Measurements from ENCODE around the gene EBPL. TPM values are rescaled to one million over a fixed set of nuclear protein-coding genes. Genes with fewer than 3 reads are reported as not detected.

The EBPL gene
- polyA plus RNA-seq, 1 of the 3 experiments (the other 2 are of a cell fraction), result 113 TPM

DNA sequence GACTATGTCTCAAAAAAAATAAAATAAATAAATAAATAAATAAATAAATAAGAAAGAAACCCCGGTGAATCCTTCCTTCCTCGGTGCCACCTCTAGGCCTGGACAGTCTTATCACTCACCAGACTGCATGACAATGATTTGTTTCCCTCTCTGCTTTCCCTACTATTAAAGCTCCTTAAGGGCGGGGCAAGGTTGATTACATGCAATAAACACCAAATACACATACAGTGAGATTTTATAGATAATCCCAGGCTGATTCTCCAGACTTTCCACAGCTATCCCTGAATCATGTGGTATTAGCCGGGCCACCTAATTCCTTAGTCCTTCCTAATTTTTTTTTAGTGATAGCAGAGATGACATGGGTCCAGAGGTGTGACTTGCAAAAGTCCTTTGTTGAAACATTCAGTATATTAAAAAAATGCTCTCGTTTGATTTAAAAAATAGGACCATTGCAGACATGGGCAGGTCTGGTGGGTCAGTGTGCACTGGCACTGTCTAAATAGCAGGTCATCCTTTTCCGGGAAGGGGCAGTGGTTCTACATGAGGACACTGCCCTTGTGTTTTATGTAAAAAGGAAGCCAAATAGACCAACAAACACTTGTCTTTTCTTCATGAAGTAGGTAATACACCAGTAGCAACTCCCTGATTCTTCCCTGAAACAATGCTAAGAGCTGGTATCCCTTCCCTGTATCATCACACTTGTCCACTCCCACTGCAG is 14.5 kb downstream of the EBPL start:
- H3F3A ChIP-seq (replicated peaks; ENCODE audit: insufficient read depth), result no peaks in the 10 kb centered on the region
- no peak for DNase-seq
- no peak overlapping the region for H3K4me2 ChIP-seq
- H2AFZ ChIP-seq (ENCODE audit: low read depth), result no peak overlapping the region
- no peaks in the 10 kb centered on the region for H3K9me3 ChIP-seq
- no peak for TF ChIP-seq FOXM1 (IDR thresholded peaks at IDR 0.05; ENCODE audit: low read depth)
- TF ChIP-seq RAD21 (IDR thresholded peaks at IDR 0.05; ENCODE audit: low read length), result no peak
- no peak for TF ChIP-seq TAF1 (IDR thresholded peaks at IDR 0.05; ENCODE audit: borderline replicate concordance, low read depth, low read length)
- no peak overlapping the region for H3K4me3 ChIP-seq (ENCODE audit: low read depth in 2 of 2, low read length in 1 of 2)
- POLR2A ChIA-PET, result no interaction called here
- no peak overlapping the region for H3K9ac ChIP-seq
- H3K36me3 ChIP-seq (replicated peaks in 1 of 2; ENCODE audit: control insufficient read depth in 1 of 2, insufficient read depth in 2 of 2, low read length in 1 of 2), result peaks cover 3 to 5% of the 10 kb centered on the region in 2 experiments
- peaks cover 72% of the 10 kb centered on the region for H3K79me2 ChIP-seq (ENCODE audit: insufficient read depth)
- H3K27ac ChIP-seq (ENCODE audit: low read depth in 2 of 2, low read length in 1 of 2), result no peak overlapping the region
- no peaks in the 10 kb centered on the region for H3K4me1 ChIP-seq (ENCODE audit: control insufficient read depth in 1 of 2, insufficient read depth in 2 of 2, low read depth in 1 of 2, low read length in 1 of 2)
- 92% methylated on average over 6 of the region's 6 CpGs for WGBS (ENCODE audit: low lambda C conversion rate)
- H3K9me2 ChIP-seq, result no peaks in the 10 kb centered on the region
- H4K20me1 ChIP-seq (ENCODE audit: insufficient read depth), result no peaks in the 10 kb centered on the region
- no peaks in the 10 kb centered on the region for H3K27me3 ChIP-seq (ENCODE audit: insufficient read depth)
- CTCF ChIA-PET, result interaction anchor here (1.3 kb wide), 1 partner anchor 170 kb away, joined by 3 read pairs; no protein-coding TSS in a partner anchor

DNA sequence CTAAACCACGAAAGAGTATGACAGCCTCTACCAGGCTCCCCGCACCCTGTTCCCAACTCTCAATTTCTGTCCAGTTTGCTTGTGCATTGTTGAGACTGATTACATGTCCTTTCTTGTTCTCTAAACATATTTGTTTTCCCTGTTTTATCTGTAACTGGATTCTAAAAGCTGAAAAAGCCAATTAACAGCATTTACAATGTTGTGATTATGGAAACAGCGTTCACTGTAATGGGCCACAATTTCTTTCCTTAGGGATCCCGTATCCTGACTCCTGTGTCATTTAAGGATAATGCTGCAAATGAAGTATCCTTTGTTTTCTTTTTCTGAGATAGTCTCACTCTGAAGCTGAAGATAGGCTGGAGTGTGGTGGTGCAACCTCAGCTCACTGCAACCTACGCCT is 20.5 kb downstream of the EBPL start:
- no peaks in the 10 kb centered on the region for H3K27me3 ChIP-seq (ENCODE audit: insufficient read depth)

More for the DNA sequence above, 20.5 kb downstream of the EBPL start:
- Histone ChIP-seq H3K36me3 (replicated peaks in 1 of 2; ENCODE audit: control insufficient read depth in 1 of 2, insufficient read depth in 2 of 2, low read length in 1 of 2) (peaks cover 7 to 8% of the 10 kb centered on the region in 2 experiments), H3K27ac (ENCODE audit: low read depth in 2 of 2, low read length in 1 of 2) (no peak overlapping the region), H3K79me2 (ENCODE audit: insufficient read depth) (peaks cover 43% of the 10 kb centered on the region), H3K4me2 (no peak overlapping the region), H3K4me3 (ENCODE audit: low read depth in 2 of 2, low read length in 1 of 2) (no peak overlapping the region), H3K9me2 (no peaks in the 10 kb centered on the region), H4K20me1 (ENCODE audit: insufficient read depth) (no peaks in the 10 kb centered on the region), H3K9me3 (no peaks in the 10 kb centered on the region), H3K4me1 (ENCODE audit: control insufficient read depth in 1 of 2, insufficient read depth in 2 of 2, low read depth in 1 of 2, low read length in 1 of 2) (peaks cover 0 to 3% of the 10 kb centered on the region in 2 experiments; a peak in 1 of 4 replicates), H2AFZ (ENCODE audit: low read depth) (no peak overlapping the region), H3F3A (replicated peaks; ENCODE audit: insufficient read depth) (no peaks in the 10 kb centered on the region), H3K9ac (no peak overlapping the region)
- POLR2A ChIA-PET, result no interaction called here
- DNase-seq, result no peak
- 87% methylated on average over 5 of the region's 5 CpGs for WGBS (ENCODE audit: low lambda C conversion rate)
- TF ChIP-seq FOSL2 (IDR thresholded peaks at IDR 0.05; ENCODE audit: borderline replicate concordance, low read depth), result no peak
- TF ChIP-seq SMC3 (IDR thresholded peaks at IDR 0.05; ENCODE audit: low read depth, low read length), result no peak
- no peak for TF ChIP-seq RAD21 (IDR thresholded peaks at IDR 0.05; ENCODE audit: low read length)
- TF ChIP-seq GATA2 (CRISPR knock-in tag; IDR thresholded peaks at IDR 0.05), result no peak
- TF ChIP-seq, protein P1, sequence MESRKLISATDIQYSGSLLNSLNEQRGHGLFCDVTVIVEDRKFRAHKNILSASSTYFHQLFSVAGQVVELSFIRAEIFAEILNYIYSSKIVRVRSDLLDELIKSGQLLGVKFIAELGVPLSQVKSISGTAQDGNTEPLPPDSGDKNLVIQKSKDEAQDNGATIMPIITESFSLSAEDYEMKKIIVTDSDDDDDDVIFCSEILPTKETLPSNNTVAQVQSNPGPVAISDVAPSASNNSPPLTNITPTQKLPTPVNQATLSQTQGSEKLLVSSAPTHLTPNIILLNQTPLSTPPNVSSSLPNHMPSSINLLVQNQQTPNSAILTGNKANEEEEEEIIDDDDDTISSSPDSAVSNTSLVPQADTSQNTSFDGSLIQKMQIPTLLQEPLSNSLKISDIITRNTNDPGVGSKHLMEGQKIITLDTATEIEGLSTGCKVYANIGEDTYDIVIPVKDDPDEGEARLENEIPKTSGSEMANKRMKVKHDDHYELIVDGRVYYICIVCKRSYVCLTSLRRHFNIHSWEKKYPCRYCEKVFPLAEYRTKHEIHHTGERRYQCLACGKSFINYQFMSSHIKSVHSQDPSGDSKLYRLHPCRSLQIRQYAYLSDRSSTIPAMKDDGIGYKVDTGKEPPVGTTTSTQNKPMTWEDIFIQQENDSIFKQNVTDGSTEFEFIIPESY (IDR thresholded peaks at IDR 0.05; ENCODE audit: borderline replicate concordance, low read depth), result no peak
- TF ChIP-seq POLR2AphosphoS5 (IDR thresholded peaks at IDR 0.05; ENCODE audit: low read depth, low read length), result no peak
- TF ChIP-seq RCOR1 (IDR thresholded peaks at IDR 0.05; ENCODE audit: low read length), result no peak
- TF ChIP-seq GABPA (IDR thresholded peaks at IDR 0.05; ENCODE audit: low read depth), result no peak
- TF ChIP-seq NFIC (IDR thresholded peaks at IDR 0.05; ENCODE audit: borderline replicate concordance), result no peak
- TF ChIP-seq YY1 (IDR thresholded peaks at IDR 0.05; ENCODE audit: low read depth), result no peak
- TF ChIP-seq MEF2A (IDR thresholded peaks at IDR 0.05; ENCODE audit: borderline replicate concordance, low read depth), result no peak
- TF ChIP-seq RXRA (IDR thresholded peaks at IDR 0.05; ENCODE audit: borderline replicate concordance, low read depth), result no peak
- TF ChIP-seq, protein P2, sequence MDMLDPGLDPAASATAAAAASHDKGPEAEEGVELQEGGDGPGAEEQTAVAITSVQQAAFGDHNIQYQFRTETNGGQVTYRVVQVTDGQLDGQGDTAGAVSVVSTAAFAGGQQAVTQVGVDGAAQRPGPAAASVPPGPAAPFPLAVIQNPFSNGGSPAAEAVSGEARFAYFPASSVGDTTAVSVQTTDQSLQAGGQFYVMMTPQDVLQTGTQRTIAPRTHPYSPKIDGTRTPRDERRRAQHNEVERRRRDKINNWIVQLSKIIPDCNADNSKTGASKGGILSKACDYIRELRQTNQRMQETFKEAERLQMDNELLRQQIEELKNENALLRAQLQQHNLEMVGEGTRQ (IDR thresholded peaks at IDR 0.05; ENCODE audit: borderline replicate concordance, low read depth, low read length), result no peak
- no peak for TF ChIP-seq CHD2 (IDR thresholded peaks at IDR 0.05; ENCODE audit: low read length, partially characterized antibody)
- TF ChIP-seq FOXM1 (IDR thresholded peaks at IDR 0.05; ENCODE audit: low read depth), result no peak
- TF ChIP-seq TAF1 (IDR thresholded peaks at IDR 0.05; ENCODE audit: borderline replicate concordance, low read depth, low read length), result no peak
- TF ChIP-seq SIN3A (IDR thresholded peaks at IDR 0.05; ENCODE audit: borderline replicate concordance, low read depth, low read length), result no peak
- TF ChIP-seq NRF1 (IDR thresholded peaks at IDR 0.05; ENCODE audit: low read depth, low read length), result no peak
- CTCF ChIA-PET, result interaction anchor here (0.8 to 1.8 kb wide), 16 partner anchors 8 to 375 kb away, joined by 3 to 5 read pairs (median 4); no protein-coding TSS in a partner anchor

Data from SK-N-SH (cell line).